H1 (cell line): Measurements from ENCODE around the gene CLMP. TPM values are rescaled to one million over a fixed set of nuclear protein-coding genes. Genes with fewer than 3 reads are reported as not detected.

Experiments
- CTCF ChIA-PET: fragments of 300-600 bp; sonication (Branson Sonifier 250); formaldehyde crosslinking; loops from one replicate; lab custom pipeline; 2021; ENCODE audit not compliant: partially characterized antibody; lab: Charles Lee
- POLR2A ChIA-PET: fragments of 300-600 bp; sonication (Branson Sonifier 250); formaldehyde crosslinking; loops from one replicate; lab custom pipeline; 2021; ENCODE audit warnings: inconsistent platforms; ENCODE audit not compliant: partially characterized antibody; lab: Charles Lee
- DNase-seq, 2 experiments: peaks; one replicate each; pipeline versions ENCODE4 v3.0.0 to v3.0.0-alpha.2; 2010 to 2022; ENCODE audit warnings: low spot score in 2 of 2, low read depth in 1 of 2, mixed read lengths in 1 of 2
- FAIRE-seq: peaks from 2 replicates; lab custom pipeline; 2011; peaks lifted over from hg19 to GRCh38; lab: Jason Lieb, UNC
- H2AFZ ChIP-seq: 2 replicates; pipeline ENCODE4 v1.8.1; 2012; ENCODE audit warnings: low read length, inconsistent platforms
- H2AK5ac ChIP-seq: 2 replicates; pipeline ENCODE4 v1.6.1; 2013; ENCODE audit warnings: low read depth, low read length
- H2BK120ac ChIP-seq: replicated peaks from 2 replicates; pipeline ENCODE3; 2013; ENCODE audit warnings: low read depth, low read length, inconsistent platforms
- H2BK12ac ChIP-seq: 2 replicates; pipeline ENCODE4 v1.6.1; 2013; ENCODE audit warnings: low read depth, low read length
- H2BK15ac ChIP-seq: 2 replicates; pipeline ENCODE4 v1.6.1; 2013; ENCODE audit warnings: low read length
- H2BK20ac ChIP-seq: 2 replicates; pipeline ENCODE4 v1.6.1; 2013; ENCODE audit warnings: low read length
- H2BK5ac ChIP-seq: 2 replicates; pipeline ENCODE4 v1.6.1; 2013; ENCODE audit warnings: low read depth, low read length
- H3K14ac ChIP-seq: 2 replicates; pipeline ENCODE4 v1.6.1; 2013; ENCODE audit warnings: inconsistent platforms; ENCODE audit not compliant: insufficient read length
- H3K18ac ChIP-seq: 2 replicates; pipeline ENCODE4 v1.6.1; 2013; ENCODE audit warnings: low read length; ENCODE audit errors: extremely low read depth
- H3K23ac ChIP-seq: 2 replicates; pipeline ENCODE4 v1.6.1; 2013; ENCODE audit warnings: inconsistent platforms; ENCODE audit not compliant: insufficient read length
- H3K23me2 ChIP-seq: 2 replicates; pipeline ENCODE4 v1.6.1; 2013; ENCODE audit warnings: low read depth, low read length
- H3K27ac ChIP-seq: 2 replicates; pipeline ENCODE4 v1.6.1; 2011; ENCODE audit warnings: low read depth, low read length, inconsistent platforms
- H3K27me3 ChIP-seq, 4 experiments: replicated peaks in 1 of 4; 1 replicate in 1 of 4; 2 replicates in 3 of 4; pipeline versions ENCODE4 v1.6.1 to v1.8.1; 2011 to 2013; ENCODE audit warnings: low read length in 3 of 4, mild to moderate bottlenecking in 3 of 4, inconsistent platforms in 2 of 4, mixed read lengths in 2 of 4, moderate library complexity in 1 of 4; ENCODE audit not compliant: control insufficient read depth in 3 of 4, insufficient read depth in 3 of 4; ENCODE audit errors: extremely low read depth in 1 of 4
- H3K36me3 ChIP-seq, 4 experiments: 2 replicates each; pipeline versions ENCODE4 v1.6.1 to v1.8.1; 2011 to 2013; ENCODE audit warnings: mild to moderate bottlenecking in 4 of 4, low read length in 3 of 4, moderate library complexity in 2 of 4, control low read depth in 1 of 4, inconsistent platforms in 1 of 4; ENCODE audit not compliant: insufficient read depth in 4 of 4, control insufficient read depth in 2 of 4
- H3K4ac ChIP-seq: replicated peaks from 2 replicates; pipeline ENCODE3; 2013; ENCODE audit warnings: low read length, low read depth, mixed read lengths, inconsistent platforms; ENCODE audit not compliant: insufficient read length
- H3K4me1 ChIP-seq, 4 experiments: replicated peaks in 1 of 4; 1 replicate in 1 of 4; 2 replicates in 3 of 4; pipeline versions ENCODE4 v1.6.1 to v1.8.1; 2011 to 2013; ENCODE audit warnings: low read length in 3 of 4, inconsistent platforms in 2 of 4, mixed read lengths in 1 of 4; ENCODE audit not compliant: insufficient read depth in 4 of 4, control insufficient read depth in 3 of 4
- H3K4me2 ChIP-seq, 2 experiments: 2 replicates each; pipeline versions ENCODE4 v1.6.1 to v1.8.1; 2011 to 2013; ENCODE audit warnings: low read depth in 2 of 2, low read length in 2 of 2, control low read depth in 1 of 2, inconsistent platforms in 1 of 2, mild to moderate bottlenecking in 1 of 2; ENCODE audit not compliant: insufficient read depth in 1 of 2
- H3K4me3 ChIP-seq, 4 experiments: fragments of 200-600, 300-600 bp in 1 of 4; sonication (generic), shearing (Covaris generic), sonication (Bioruptor Twin) in 1 of 4; 2 replicates each; pipeline versions ENCODE4 v1.5.1 to v1.8.1; 2011 to 2016; ENCODE audit warnings: low read length in 4 of 4, low read depth in 3 of 4, control low read depth in 2 of 4, inconsistent platforms in 2 of 4, mild to moderate bottlenecking in 2 of 4, mixed read lengths in 1 of 4, moderate library complexity in 1 of 4; ENCODE audit not compliant: insufficient read depth in 2 of 4; ENCODE audit errors: extremely low read depth in 1 of 4
- H3K56ac ChIP-seq: replicated peaks from 2 replicates; pipeline ENCODE3; 2013; ENCODE audit warnings: low read depth, mild to moderate bottlenecking, mixed read lengths, low read length, inconsistent platforms; ENCODE audit not compliant: insufficient read length
- H3K79me1 ChIP-seq: 2 replicates; pipeline ENCODE4 v1.6.1; 2013; ENCODE audit warnings: low read depth, low read length, control low read depth
- H3K79me2 ChIP-seq, 2 experiments: 2 replicates each; pipeline versions ENCODE4 v1.6.1 to v1.8.1; 2012 to 2013; ENCODE audit warnings: low read length in 2 of 2, mild to moderate bottlenecking in 2 of 2, inconsistent platforms in 1 of 2; ENCODE audit not compliant: insufficient read depth in 2 of 2, control insufficient read depth in 1 of 2
- H3K9ac ChIP-seq, 4 experiments: replicated peaks in 1 of 4; 1 replicate in 1 of 4; 2 replicates in 3 of 4; pipeline versions ENCODE4 v1.6.1 to v1.8.1; 2011 to 2013; ENCODE audit warnings: low read depth in 3 of 4, low read length in 3 of 4, control low read depth in 2 of 4, mild to moderate bottlenecking in 2 of 4, moderate library complexity in 2 of 4, inconsistent platforms in 1 of 4; ENCODE audit errors: extremely low read depth in 1 of 4
- H3K9me3 ChIP-seq, 2 experiments: 2 replicates each; pipeline versions ENCODE4 v1.6.1 to v1.8.1; 2012 to 2013; ENCODE audit warnings: mild to moderate bottlenecking in 2 of 2, moderate library complexity in 2 of 2, control low read depth in 1 of 2, inconsistent platforms in 1 of 2, low read depth in 1 of 2, low read length in 1 of 2, mixed read lengths in 1 of 2; ENCODE audit not compliant: insufficient read depth in 2 of 2
- H4K20me1 ChIP-seq, 2 experiments: replicated peaks in 1 of 2; 2 replicates each; pipeline versions ENCODE3 to v1.8.1; 2011 to 2013; ENCODE audit warnings: inconsistent platforms in 2 of 2, low read length in 2 of 2, mild to moderate bottlenecking in 1 of 2; ENCODE audit not compliant: insufficient read depth in 2 of 2, control insufficient read depth in 1 of 2
- H4K5ac ChIP-seq: 2 replicates; pipeline ENCODE4 v1.6.1; 2013; ENCODE audit warnings: low read length, low read depth, mixed read lengths, inconsistent platforms; ENCODE audit not compliant: insufficient read length
- H4K8ac ChIP-seq: 2 replicates; pipeline ENCODE4 v1.8.0; 2013; ENCODE audit warnings: mild to moderate bottlenecking, moderate library complexity, low read length, inconsistent platforms; ENCODE audit not compliant: insufficient read depth; ENCODE audit errors: extremely low read depth
- H4K91ac ChIP-seq: replicated peaks from 2 replicates; pipeline ENCODE3; 2013; ENCODE audit warnings: low read length, mixed read lengths, inconsistent platforms; ENCODE audit not compliant: insufficient read length
- PHF8 ChIP-seq: fragments of 200-600 bp; sonication (generic); conservative IDR thresholded peaks from 2 replicates; pipeline ENCODE4 v1.7.1; 2012; ENCODE audit warnings: low read depth, mild to moderate bottlenecking, inconsistent platforms, low read length, moderate library complexity
- TEAD4 ChIP-seq: IDR thresholded peaks from 2 replicates; pipeline ENCODE4 v1.6.1; 2012; ENCODE audit warnings: low read depth, low read length, inconsistent platforms, mixed read lengths
- WGBS, 2 experiments: shearing (Covaris generic) in 1 of 2; methylation state at CpG; one replicate each; pipeline versions ENCODE4 v1.1.6 to v1.1.7; 2013 to 2015; ENCODE audit warnings: low lambda C conversion rate in 2 of 2, mixed read lengths in 2 of 2, inconsistent platforms in 1 of 2, low coverage in 1 of 2, missing lambda C conversion rate in 1 of 2; ENCODE audit not compliant: insufficient replicate concordance in 2 of 2, insufficient coverage in 1 of 2, insufficient read length in 1 of 2; ENCODE audit errors: extremely low coverage in 1 of 2, missing lambda C conversion rate in 1 of 2; 5-methylcytosine and 5-hydroxymethylcytosine counted together
- polyA plus RNA-seq, 7 experiments: library from polyadenylated mRNA; depleted of rRNA in 3 of 7; stranded (reverse) in 5 of 7; unstranded in 2 of 7; fragments of >200 nt in 5 of 7; fragments of 200-250 nt in 2 of 7; gene quantifications; 1 replicate in 5 of 7; 2 replicates in 1 of 7; 4 replicates in 1 of 7; pipeline versions ENCODE4 v1.2.1 to v1.2.3, GENCODE V29; 2011 to 2013; ENCODE audit warnings: missing spikeins in 2 of 7, mixed read lengths in 2 of 7
- total RNA-seq: library from RNA; stranded (reverse); fragmentation: NEBNext Ultra II Directional; extraction: Animal tissue kit (Norgen Biotek cat#: 25700); gene quantifications from 2 replicates; pipeline ENCODE4 v1.2.1, GENCODE V29; 2021

The CLMP gene
- total and polyA plus RNA-seq, 2 of the 8 experiments (the other 6 are each of a cell fraction or from before 2014, with no cell fraction given): 9.9 to 24.1 TPM

DNA sequence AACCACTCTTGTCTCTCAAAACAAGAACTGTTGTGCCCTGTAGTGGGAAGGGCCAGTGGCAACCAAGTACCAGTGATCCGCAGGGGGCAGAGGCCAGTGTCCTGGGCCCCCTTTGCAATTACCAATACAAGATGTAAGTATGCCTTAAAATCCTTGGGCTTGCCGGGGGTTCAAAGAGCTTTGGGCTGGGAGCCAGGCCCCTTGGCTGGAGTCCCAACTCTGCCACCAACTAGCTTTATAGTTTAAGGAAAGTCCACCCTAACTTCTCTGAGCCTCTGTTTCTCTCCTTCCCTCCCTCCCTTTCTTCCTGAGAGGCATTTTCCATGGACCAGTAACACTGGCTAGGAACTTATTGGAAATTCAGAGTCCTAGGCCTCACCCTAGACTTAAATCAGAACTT is 15.5 kb downstream of the CLMP start:
- H3K27me3 ChIP-seq: no peaks in the 10 kb centered on the region
- FAIRE-seq: no peak
- H4K91ac ChIP-seq: no peak overlapping the region
- no peaks in the 10 kb centered on the region for H3K23me2 ChIP-seq
- no peak overlapping the region for H3K56ac ChIP-seq
- 0 out of 4 replicates have a peak, but pooled peaks cover 0 to 8% of the 10 kb centered on the region in 2 experiments for H3K79me2 ChIP-seq
- no peak overlapping the region for H4K5ac ChIP-seq
- no peak overlapping the region for H3K14ac ChIP-seq
- no peak overlapping the region for H2BK15ac ChIP-seq
- H3K36me3 ChIP-seq: no peaks in the 10 kb centered on the region
- no peak overlapping the region for H3K4me2 ChIP-seq
- no peak overlapping the region for H3K27ac ChIP-seq
- H2BK20ac ChIP-seq: no peak overlapping the region
- no peaks in the 10 kb centered on the region for H4K20me1 ChIP-seq
- H3K4ac ChIP-seq: no peak overlapping the region
- no peak overlapping the region for H3K23ac ChIP-seq
- TF ChIP-seq PHF8 (no peak), TEAD4 (no peak)
- POLR2A ChIA-PET: interaction anchor here (1.0 to 7.3 kb wide), 3 partner anchors 9 to 41 kb away, joined by 3 to 67 read pairs (median 7); partner anchors contain the start of gene CLMP
- H2BK12ac ChIP-seq: no peak overlapping the region
- H4K8ac ChIP-seq: no peak overlapping the region
- no peak overlapping the region for H3K4me3 ChIP-seq
- WGBS, 2 experiments: 93% methylated on average over 2 of the region's 2 CpGs; no CpG with 5 or more reads in 1 of the 2 experiments
- H3K9ac ChIP-seq: no peak overlapping the region
- H2AK5ac ChIP-seq: no peak overlapping the region
- H3K79me1 ChIP-seq: no peaks in the 10 kb centered on the region; the same call in 1 of the 2 replicates
- H2BK5ac ChIP-seq: no peak overlapping the region; the same call in 1 of the 2 replicates
- H2AFZ ChIP-seq: no peak overlapping the region
- H2BK120ac ChIP-seq: no peak overlapping the region
- CTCF ChIA-PET: interaction anchor here (1.3 to 12.6 kb wide), 4 partner anchors 10 to 69 kb away, joined by 4 to 106 read pairs (median 7); no protein-coding TSS in a partner anchor
- no peak for DNase-seq
- peaks cover 0 to 16% (median 9%) of the 10 kb centered on the region in 4 experiments; a peak in 4 of 7 replicates for H3K4me1 ChIP-seq
- 0 out of 2 replicates have a peak overlapping the region, but pooled peaks have one; percentile 54 for H3K18ac ChIP-seq
- no peaks in the 10 kb centered on the region for H3K9me3 ChIP-seq
